ENCODE data around the gene TEX261.

GRCh38 chr2:70982971-70983370, 11.7 kb downstream of the TEX261 start:
- no peak for TF ChIP-seq CTCF (conservative IDR thresholded peaks at IDR 0.05; ENCODE audit: low read depth, low read length)
- no peak for TF ChIP-seq EZH2phosphoT487 (IDR thresholded peaks at IDR 0.05; ENCODE audit: borderline replicate concordance, low read length)
